ENCODE data around the gene RIPPLY3.
"Not testable (repeated sequence)": the region's sequence is repeated elsewhere in the genome, so short reads cannot be mapped to it uniquely, and the experiment has no call there.

The RIPPLY3 gene

DNA sequence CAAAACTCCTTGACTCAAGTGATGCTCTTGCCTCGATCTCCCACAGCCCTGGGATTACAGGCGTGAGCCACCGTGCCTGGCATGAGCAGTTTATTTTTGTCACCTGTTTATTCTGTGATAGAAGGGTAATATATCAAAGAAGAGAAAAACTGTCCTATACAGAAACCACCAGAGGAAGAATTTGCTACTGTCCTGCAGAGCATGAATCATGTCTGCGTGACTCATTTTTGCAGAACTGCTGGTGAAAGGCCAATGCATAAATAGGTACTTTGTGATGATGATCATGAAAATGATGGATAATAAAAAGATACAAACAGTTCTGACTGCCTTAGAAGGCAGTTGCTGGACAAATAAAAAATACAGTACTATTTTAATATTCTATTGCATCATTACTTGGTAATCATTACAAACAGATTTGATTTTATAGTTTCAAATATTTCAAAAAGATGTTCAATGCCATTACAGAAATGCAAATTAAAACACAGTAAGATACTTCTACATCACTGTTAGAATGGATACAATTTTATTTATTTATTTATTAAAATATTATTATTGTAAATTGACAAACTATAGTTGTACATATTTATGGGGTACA is 26.5 kb downstream of the RIPPLY3 start:
- no peak overlapping the region for H3K27ac ChIP-seq

GRCh38 chr21:37034394-37034793 is 27.9 kb downstream of the RIPPLY3 start:
- not testable (repeated sequence) for H3K27ac ChIP-seq

More for the DNA sequence above, 26.5 kb downstream of the RIPPLY3 start:
- no peak for TF ChIP-seq ZFX (IDR thresholded peaks at IDR 0.05)
- TF ChIP-seq, protein P1, sequence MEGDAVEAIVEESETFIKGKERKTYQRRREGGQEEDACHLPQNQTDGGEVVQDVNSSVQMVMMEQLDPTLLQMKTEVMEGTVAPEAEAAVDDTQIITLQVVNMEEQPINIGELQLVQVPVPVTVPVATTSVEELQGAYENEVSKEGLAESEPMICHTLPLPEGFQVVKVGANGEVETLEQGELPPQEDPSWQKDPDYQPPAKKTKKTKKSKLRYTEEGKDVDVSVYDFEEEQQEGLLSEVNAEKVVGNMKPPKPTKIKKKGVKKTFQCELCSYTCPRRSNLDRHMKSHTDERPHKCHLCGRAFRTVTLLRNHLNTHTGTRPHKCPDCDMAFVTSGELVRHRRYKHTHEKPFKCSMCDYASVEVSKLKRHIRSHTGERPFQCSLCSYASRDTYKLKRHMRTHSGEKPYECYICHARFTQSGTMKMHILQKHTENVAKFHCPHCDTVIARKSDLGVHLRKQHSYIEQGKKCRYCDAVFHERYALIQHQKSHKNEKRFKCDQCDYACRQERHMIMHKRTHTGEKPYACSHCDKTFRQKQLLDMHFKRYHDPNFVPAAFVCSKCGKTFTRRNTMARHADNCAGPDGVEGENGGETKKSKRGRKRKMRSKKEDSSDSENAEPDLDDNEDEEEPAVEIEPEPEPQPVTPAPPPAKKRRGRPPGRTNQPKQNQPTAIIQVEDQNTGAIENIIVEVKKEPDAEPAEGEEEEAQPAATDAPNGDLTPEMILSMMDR (conservative IDR thresholded peaks at IDR 0.05): no peak

DNA sequence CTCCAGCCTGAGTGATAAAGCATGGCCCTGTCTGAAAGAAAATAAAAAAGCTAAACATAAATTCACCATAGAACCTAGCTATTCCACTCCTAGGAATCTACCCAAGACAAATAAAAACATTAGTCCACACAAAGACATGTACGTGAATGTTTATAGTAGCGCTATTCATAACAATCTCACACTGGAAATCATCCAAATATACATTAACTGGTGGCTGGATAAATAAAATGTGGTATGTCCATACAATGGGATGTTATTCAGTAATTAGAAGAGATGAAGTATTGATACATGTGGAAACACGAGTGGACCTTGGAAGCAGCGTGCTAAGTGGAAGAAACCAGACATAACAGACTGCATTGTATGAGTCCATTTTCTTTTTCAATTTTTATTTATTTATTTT is 29.7 kb downstream of the RIPPLY3 start:
- no peak overlapping the region for H3K27ac ChIP-seq
- TF ChIP-seq, protein P1 (conservative IDR thresholded peaks at IDR 0.05): no peak
- no peak for TF ChIP-seq ZFX (IDR thresholded peaks at IDR 0.05)

GRCh38 chr21:37039411-37040075 is 33.0 kb downstream of the RIPPLY3 start:
- TF ChIP-seq, protein P1 (conservative IDR thresholded peaks at IDR 0.05): no peak
- no peak for TF ChIP-seq ZFX (IDR thresholded peaks at IDR 0.05)
- H3K27ac ChIP-seq: no peak overlapping the region

- TF ChIP-seq, protein P1 (conservative IDR thresholded peaks at IDR 0.05): no peak
- no peak for TF ChIP-seq ZFX (IDR thresholded peaks at IDR 0.05)
- H3K27ac ChIP-seq: no peak overlapping the region
Observed at GRCh38 chr21:37040212-37040611, 33.7 kb downstream of the RIPPLY3 start.

GRCh38 chr21:37041706-37042271 is 35.3 kb downstream of the RIPPLY3 start:
- H3K27ac ChIP-seq: no peak overlapping the region
- TF ChIP-seq ZFX (IDR thresholded peaks at IDR 0.05): no peak
- TF ChIP-seq, protein P1 (conservative IDR thresholded peaks at IDR 0.05): no peak

DNA sequence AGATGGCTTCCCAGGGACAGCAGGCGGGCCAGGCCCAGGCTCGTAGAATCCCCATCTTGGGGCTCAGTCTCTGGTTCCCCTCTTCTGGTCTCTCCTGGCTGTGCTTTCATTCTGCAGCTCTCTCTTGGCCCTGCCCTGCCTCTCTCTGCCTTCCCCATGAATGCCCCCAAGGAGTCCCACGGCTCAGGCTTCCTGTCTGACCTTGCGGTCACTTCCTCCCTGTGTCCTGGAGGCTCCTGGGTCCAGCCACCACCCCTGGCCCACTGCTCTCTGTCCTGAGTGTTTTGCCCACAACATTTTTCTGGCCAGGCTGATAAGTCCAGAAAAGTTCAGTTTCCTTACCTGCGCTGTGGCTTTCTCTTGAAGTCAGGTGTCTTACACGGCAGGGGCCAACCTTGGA is 37.3 kb downstream of the RIPPLY3 start:
- no peak overlapping the region for H3K27ac ChIP-seq
- no peak for TF ChIP-seq ZFX (IDR thresholded peaks at IDR 0.05)
- TF ChIP-seq, protein P1 (conservative IDR thresholded peaks at IDR 0.05): no peak

Data from C4-2B (cell line).